WTC11 (cell line): ENCODE measurements around the gene WNT1.

Experiments used
- ESRRA ChIP-seq: sonication (generic); formaldehyde crosslinking; IDR thresholded peaks from 2 replicates; pipeline ENCODE4 v1.8.1; 2022; ENCODE audit warnings: mild to moderate bottlenecking, missing genetic modification reagents, borderline replicate concordance
- MYBL2 ChIP-seq: sonication (generic); formaldehyde crosslinking; IDR thresholded peaks from 2 replicates; pipeline ENCODE4 v1.8.1; 2023; ENCODE audit warnings: mild to moderate bottlenecking, moderate library complexity, missing genetic modification reagents
- NFATC4 ChIP-seq: fragments of 250-450 bp; sonication (Bioruptor Pico); IDR thresholded peaks from 2 replicates; pipeline ENCODE4 v1.9.0; 2021; ENCODE audit warnings: mild to moderate bottlenecking
- SMAD3 ChIP-seq: sonication (generic); formaldehyde crosslinking; IDR thresholded peaks from 2 replicates; pipeline ENCODE4 v1.8.0; 2022; ENCODE audit warnings: missing genetic modification reagents, mild to moderate bottlenecking, borderline replicate concordance
- SP1 ChIP-seq: sonication (generic); formaldehyde crosslinking; conservative IDR thresholded peaks from 2 replicates; pipeline ENCODE4 v1.8.1; 2022; ENCODE audit warnings: missing genetic modification reagents
- TEAD4 ChIP-seq: sonication (generic); formaldehyde crosslinking; IDR thresholded peaks from 2 replicates; pipeline ENCODE4 v1.8.0; 2022; ENCODE audit warnings: mild to moderate bottlenecking, missing genetic modification reagents
- TF ChIP-seq, protein P1 (sequence below): sonication (generic); formaldehyde crosslinking; IDR thresholded peaks from 2 replicates; pipeline ENCODE4 v1.8.1; 2022; ENCODE audit warnings: low read depth, missing genetic modification reagents, borderline replicate concordance
- TF ChIP-seq, protein P2 (sequence below): sonication (generic); formaldehyde crosslinking; IDR thresholded peaks from 2 replicates; pipeline ENCODE4 v1.8.1; 2023; ENCODE audit warnings: mild to moderate bottlenecking, missing genetic modification reagents
- TF ChIP-seq, protein P3 (sequence below): fragments of 200-600 bp; IDR thresholded peaks from 2 replicates; pipeline ENCODE4 v1.8.0; 2022; ENCODE audit warnings: antibody characterized with exemption
- TF ChIP-seq, protein P4 (sequence below): sonication (generic); formaldehyde crosslinking; IDR thresholded peaks from 2 replicates; pipeline ENCODE4 v1.8.1; 2022; ENCODE audit warnings: mild to moderate bottlenecking, missing genetic modification reagents, moderate library complexity, borderline replicate concordance
- TF ChIP-seq, protein P5 (sequence below): sonication (generic); formaldehyde crosslinking; IDR thresholded peaks from 2 replicates; pipeline ENCODE4 v1.8.0; 2022; ENCODE audit warnings: mild to moderate bottlenecking, missing genetic modification reagents
- TF ChIP-seq, protein P6 (sequence below): fragments of 250-450 bp; sonication (Bioruptor Pico); IDR thresholded peaks from 2 replicates; pipeline ENCODE4 v1.9.0; 2021; ENCODE audit warnings: mild to moderate bottlenecking

DNA sequence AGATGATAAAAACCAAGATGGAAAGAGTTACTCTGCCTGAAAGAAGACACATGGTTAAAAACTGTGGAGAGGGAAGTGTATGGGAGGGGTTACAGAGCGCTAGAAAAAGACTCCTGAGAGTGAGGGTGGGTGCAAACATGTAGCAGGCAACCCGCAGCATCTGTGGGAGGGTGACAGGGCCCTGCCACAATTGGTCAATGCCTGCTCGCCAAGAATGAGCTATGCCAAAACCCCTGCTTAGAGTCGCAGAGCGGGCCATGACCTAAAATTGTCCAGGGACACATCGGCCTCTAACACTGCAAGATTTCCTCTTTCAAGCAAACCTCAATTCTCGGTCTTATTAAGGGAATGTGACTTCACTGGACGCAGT lies 39.8 kb downstream of the WNT1 start:
- TF ChIP-seq MYBL2 (CRISPR knock-in tag), result no peak
- TF ChIP-seq, protein P1, sequence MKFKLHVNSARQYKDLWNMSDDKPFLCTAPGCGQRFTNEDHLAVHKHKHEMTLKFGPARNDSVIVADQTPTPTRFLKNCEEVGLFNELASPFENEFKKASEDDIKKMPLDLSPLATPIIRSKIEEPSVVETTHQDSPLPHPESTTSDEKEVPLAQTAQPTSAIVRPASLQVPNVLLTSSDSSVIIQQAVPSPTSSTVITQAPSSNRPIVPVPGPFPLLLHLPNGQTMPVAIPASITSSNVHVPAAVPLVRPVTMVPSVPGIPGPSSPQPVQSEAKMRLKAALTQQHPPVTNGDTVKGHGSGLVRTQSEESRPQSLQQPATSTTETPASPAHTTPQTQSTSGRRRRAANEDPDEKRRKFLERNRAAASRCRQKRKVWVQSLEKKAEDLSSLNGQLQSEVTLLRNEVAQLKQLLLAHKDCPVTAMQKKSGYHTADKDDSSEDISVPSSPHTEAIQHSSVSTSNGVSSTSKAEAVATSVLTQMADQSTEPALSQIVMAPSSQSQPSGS (CRISPR knock-in tag), result no peak
- TF ChIP-seq NFATC4 (CRISPR knock-in tag), result no peak
- TF ChIP-seq, protein P2, sequence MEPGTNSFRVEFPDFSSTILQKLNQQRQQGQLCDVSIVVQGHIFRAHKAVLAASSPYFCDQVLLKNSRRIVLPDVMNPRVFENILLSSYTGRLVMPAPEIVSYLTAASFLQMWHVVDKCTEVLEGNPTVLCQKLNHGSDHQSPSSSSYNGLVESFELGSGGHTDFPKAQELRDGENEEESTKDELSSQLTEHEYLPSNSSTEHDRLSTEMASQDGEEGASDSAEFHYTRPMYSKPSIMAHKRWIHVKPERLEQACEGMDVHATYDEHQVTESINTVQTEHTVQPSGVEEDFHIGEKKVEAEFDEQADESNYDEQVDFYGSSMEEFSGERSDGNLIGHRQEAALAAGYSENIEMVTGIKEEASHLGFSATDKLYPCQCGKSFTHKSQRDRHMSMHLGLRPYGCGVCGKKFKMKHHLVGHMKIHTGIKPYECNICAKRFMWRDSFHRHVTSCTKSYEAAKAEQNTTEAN (CRISPR knock-in tag), result no peak
- TF ChIP-seq, protein P3, sequence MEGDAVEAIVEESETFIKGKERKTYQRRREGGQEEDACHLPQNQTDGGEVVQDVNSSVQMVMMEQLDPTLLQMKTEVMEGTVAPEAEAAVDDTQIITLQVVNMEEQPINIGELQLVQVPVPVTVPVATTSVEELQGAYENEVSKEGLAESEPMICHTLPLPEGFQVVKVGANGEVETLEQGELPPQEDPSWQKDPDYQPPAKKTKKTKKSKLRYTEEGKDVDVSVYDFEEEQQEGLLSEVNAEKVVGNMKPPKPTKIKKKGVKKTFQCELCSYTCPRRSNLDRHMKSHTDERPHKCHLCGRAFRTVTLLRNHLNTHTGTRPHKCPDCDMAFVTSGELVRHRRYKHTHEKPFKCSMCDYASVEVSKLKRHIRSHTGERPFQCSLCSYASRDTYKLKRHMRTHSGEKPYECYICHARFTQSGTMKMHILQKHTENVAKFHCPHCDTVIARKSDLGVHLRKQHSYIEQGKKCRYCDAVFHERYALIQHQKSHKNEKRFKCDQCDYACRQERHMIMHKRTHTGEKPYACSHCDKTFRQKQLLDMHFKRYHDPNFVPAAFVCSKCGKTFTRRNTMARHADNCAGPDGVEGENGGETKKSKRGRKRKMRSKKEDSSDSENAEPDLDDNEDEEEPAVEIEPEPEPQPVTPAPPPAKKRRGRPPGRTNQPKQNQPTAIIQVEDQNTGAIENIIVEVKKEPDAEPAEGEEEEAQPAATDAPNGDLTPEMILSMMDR, result no peak
- TF ChIP-seq ESRRA (CRISPR knock-in tag), result no peak
- no peak for TF ChIP-seq SMAD3
- TF ChIP-seq, protein P4, sequence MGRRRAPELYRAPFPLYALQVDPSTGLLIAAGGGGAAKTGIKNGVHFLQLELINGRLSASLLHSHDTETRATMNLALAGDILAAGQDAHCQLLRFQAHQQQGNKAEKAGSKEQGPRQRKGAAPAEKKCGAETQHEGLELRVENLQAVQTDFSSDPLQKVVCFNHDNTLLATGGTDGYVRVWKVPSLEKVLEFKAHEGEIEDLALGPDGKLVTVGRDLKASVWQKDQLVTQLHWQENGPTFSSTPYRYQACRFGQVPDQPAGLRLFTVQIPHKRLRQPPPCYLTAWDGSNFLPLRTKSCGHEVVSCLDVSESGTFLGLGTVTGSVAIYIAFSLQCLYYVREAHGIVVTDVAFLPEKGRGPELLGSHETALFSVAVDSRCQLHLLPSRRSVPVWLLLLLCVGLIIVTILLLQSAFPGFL, result no peak
- TF ChIP-seq, protein P5, sequence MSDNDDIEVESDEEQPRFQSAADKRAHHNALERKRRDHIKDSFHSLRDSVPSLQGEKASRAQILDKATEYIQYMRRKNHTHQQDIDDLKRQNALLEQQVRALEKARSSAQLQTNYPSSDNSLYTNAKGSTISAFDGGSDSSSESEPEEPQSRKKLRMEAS (CRISPR knock-in tag), result no peak
- no peak for TF ChIP-seq SP1 (CRISPR knock-in tag)
- TF ChIP-seq, protein P6, sequence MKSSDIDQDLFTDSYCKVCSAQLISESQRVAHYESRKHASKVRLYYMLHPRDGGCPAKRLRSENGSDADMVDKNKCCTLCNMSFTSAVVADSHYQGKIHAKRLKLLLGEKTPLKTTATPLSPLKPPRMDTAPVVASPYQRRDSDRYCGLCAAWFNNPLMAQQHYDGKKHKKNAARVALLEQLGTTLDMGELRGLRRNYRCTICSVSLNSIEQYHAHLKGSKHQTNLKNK, result no peak
- no peak for TF ChIP-seq TEAD4 (CRISPR knock-in tag)
